ENCODE measurements around the gene KANK3.
"Not testable (repeated sequence)": the region's sequence is repeated elsewhere in the genome, so short reads cannot be mapped to it uniquely, and the experiment has no call there.

The KANK3 gene
- total RNA-seq = 5.1 reads per million, percentile 20 among the genes with 10 or more reads in this experiment

DNA sequence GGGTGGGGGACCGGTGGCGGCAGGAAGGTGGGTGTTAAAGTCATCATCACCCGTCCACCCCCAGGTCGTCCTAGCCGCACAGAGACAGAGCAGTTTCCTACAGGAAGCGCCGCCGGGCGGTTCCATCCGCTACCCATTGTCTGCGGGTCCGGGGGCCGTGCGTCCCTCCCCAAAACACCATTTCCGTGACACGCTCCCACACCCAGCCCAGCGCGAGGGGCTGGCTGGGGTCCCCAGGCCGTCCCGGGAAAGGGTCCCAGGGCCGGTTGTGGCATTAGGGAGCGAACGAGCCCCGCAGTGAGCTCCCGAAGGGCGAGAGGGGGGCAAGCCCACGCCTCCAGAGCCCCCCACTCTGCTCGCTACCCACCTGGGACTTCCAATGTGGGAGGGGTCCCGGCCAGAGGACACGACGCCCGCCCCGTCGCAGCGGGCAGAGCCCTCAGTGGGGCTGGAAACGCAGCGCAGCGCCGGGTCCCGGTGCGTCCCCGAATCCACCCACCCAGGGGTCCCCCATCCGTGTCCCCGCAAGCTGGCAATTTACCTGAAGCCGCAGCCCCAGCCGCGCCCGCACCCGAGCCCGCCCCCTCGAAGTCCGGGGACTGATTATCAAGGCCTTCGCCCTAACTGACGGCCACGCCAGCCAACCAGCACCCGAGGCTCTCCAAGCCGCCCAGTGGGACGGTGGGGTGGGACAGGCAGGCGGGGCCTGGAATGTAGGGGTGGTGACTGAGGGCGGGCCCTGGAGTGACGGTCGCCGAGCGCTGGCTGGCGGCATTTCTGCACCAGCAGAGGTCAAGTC, at the start of gene KANK3:
TSS of gene KANK3 (minus strand) at position 579 of the 799 bp plus-strand sequence. CDS start 5,434 bp downstream, outside the sequence.
- peak; percentile 88 for DNase-seq

DNA sequence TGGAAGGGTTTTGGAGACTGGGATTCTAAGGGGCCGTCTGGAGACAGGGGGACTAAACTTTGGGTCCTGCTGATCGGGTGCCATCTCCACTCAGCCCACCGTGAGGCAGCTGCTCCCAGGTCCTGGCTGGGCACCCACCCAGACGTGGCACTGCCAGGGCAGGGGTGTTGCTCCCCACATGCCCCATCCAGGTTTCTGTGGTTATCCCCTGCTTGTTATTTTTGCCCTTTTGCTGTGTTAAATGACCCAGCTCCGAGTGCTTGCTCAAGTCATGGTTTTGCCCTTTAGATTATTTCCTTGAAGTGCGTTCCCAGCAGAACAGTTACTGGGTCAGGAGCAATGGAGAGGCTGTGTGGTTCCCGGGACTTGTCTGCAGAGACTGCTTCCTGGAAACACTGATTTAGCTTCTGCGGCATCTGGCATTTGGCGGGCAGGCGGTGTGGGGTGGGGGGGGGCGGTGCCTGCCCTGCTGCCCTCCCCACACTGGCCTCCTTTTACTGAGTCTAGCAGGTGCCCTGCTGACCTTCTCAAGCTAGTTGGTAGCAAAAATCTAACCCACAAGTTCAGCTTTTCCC, 49.0 kb upstream of the KANK3 start:
- DNase-seq = no peak

DNA sequence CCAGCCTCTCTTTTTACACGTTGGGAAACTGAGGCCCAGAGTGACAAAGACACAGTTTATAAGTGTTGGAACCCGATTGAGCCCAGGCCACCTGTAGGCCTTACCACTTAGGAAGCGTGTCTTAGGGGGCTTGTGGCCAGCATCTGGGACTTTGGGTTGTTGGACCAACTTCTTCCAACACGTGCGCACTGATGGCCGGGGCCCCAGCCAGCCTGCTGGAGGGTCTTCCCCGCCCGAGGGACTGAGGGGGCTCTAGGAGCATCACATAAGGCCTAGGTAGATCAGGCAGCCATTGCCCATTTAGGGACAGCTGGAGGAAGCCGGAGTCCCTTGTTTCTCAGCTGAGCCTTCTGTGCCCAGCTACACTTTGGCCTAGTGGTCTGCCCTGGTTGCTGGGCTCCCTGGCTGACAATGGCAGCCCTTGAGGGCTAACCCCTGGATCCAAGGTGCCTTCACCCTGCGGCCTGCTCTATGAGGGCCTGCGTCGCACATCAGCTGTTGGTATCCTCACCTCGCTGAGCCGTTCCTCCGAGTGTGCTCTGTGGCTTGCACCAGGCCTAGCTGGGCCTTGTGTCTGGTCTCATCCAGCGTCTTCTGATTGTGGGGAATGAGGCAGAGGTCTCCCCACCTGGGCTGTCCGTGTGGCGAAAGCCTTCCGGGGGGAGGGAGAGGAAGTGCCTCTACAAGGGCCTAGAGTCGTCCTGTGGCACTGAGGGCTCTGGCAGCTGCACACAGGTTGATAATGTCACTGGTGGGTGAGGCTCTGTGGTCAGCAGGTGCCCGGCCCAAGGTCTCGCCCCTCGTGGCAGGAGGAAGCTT, 48.3 kb upstream of the KANK3 start:
- DNase-seq = no peak

DNA sequence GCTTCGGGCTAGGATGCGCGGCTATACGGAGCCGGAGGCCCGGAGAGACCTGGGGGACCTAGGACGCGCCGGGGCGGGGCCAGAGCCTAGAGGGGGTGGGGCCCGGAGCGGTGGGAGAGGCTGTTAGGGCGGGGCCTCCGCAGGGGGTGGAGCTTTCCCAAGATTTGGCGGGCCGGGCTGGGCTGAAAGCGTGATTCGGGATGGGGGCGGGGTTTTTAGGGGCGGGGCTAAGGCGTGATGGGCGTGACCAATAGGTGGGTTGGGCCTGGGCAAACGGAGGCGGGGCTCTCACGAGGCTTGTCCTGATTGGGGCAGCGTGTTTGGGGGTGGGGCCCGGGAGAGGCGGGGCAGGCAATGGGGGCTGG, 47.5 kb upstream of the KANK3 start:
- DNase-seq = peak; percentile 81

DNA sequence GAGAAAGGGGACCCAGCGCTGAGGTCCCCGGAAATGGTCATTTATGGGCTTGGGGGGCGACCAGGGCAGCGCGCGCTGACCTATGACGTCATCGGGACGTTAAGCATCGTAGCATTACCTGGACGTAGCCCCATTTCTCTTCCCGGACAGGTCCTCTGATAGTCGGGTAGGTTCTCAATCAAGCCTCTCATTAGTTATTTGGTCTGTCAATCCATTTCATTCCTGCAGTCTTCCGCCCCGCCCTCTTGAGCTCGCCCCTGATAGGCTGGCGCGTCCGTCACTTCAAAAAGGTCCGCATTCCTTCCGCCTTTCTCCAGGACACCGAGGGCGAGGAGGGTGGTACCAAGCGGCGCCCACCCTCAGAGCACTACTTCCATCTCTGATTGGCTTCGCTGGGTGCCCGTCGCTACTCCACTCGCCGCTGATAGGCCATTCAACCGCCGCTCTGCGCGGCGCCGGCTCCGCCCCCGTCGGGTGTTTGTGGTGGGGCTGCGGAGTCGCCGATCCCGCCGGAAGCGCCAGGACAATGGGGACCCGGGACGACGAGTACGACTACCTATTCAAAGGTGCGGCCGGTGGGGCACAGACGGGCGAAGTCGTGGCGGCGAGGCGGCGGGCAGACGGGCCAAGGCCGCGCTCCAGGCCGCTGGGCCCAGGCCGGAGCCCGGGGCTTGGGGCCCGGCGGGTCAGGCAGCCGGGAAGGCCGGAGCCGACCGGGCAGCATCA, 47.0 kb upstream of the KANK3 start, which contains the start of gene RAB11B:
TSS of gene RAB11B (plus strand) at position 470 of the 726 bp plus-strand sequence. CDS start at position 527, 57 bp downstream.
- peak; percentile 96 for DNase-seq

DNA sequence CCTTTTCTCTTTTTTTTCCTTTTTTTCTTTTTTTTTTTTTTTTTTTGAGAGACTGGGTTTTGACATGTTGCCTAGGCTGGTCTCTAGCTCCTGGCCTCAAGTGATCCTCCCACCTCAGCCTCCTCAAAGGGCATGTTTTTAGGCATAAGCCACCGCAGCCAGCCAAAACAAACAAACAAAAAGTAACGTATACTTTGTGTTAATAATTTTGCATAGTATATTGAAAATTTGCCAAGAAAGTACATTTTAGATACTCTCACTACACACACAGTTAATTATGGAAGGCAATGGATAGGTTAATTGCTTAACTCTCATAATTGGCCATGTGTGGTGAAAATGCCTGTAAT, 45.5 kb upstream of the KANK3 start:
- no peak for DNase-seq

DNA sequence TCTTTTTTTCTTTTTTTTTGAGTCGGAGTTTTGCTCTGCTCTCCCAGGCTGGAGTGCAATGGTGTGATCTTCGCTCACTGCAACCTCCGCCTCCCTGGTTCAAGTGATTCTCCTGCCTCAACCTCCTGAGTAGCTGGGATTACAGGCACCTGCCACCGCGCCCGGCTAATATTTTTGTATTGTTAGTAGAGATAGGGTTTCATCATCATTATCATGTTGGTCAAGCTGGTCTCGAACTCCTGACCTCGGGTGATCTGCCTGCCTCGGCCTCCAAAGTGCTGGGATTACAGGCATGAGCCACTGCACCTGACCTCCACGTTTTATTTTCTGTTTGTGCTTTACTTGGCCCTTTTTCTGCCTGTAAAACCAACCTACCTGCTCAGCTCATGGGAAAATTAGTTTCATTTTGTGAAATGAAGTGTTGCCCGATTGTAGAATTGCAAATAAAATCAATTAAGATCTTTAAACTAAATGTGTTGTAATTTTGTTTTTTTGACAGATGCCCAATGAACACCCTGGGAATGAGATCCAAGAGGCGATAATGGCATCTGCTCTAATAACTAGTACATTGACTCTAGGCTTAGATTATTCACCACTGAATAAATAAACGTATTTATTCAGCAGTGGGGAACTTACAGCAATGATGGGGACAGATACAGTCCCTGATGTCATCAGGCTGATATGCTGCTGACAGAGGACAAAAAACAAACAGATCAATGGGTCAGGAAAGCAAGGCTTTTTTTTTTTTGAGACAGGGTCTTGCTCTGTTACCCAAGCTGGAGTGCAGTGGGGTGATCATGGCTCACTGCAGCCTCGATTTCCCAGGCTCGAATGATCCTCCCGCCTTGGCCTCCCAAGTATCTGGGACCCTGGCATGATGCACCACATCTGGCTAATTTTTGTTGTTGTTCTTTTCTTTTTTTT, 44.9 kb upstream of the KANK3 start:
- DNase-seq = no peak

DNA sequence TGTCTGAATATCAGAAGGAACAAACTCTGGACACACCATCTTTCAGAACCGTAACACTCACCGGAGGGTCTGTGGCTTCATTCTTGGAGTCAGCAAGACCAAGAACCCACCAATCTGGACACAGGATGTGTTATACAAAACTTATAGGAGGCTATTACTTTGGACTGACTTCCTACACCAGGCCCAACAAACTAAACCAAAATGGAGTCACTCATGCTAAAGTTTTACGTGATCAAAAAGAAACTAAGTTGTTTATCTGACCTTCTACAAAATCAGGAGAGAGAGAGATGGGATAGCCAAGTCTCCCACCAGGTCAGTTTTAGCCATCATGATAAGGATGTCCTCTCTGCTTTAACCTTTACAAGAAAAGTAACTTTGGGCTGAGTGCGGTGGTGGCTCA, 43.9 kb upstream of the KANK3 start:
- no peak for DNase-seq

DNA sequence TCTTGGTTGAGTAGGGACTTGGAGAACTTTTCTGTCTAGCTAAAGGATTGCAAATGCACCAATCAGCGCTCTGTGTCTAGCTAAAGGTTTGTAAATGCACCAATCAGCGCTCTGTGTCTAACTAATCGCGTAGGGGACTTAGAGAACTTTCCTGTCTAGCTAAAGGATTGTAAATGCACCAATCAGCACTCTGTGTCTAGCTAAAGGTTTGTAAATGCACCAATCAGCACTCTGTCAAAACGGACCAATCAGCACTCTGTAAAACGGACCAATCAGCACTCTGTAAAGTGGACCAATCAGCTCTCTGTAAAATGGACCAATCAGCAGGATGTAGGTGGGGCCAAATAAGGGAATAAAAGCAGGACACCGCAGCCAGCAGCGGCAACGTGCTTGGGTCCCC, 43.4 kb upstream of the KANK3 start:
- not testable (repeated sequence) for DNase-seq

DNA sequence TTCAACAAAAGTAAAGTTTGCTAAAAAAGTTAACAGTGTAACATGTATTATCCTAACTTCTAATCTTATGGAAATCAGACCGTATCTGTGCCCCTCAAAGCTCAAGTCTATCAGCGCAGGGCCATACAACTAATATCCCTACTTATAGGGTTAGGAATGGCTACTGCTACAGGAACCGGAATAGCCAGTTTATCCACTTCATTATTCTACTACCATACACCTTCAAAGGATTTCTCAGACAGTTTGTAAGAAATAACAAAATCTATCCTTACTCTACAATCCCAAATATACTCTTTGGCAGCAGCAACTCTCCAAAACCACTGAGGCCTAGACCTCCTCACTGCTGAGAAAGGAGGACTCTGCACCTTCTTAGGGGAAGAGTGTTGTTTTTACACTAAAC, 42.5 kb upstream of the KANK3 start:
- DNase-seq = not testable (repeated sequence)

DNA sequence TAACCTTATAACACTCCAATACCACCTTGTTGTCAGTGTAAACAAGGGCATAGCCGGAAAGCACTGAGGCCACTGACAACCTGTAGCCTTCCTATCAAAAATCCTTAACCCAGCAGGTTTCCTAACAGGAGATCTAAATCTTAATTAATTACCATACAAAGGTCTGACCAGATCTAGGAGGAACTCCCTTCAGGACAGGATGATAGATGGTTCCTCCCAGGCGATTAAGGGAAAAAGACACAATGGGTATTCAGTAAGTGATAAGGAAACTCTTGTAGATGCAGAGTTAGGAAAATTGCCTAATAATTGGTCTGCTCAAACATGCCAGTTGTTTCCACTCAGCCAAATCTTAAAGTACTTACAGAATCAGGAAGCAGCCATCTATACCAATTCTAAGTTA, 42.0 kb upstream of the KANK3 start:
- not testable (repeated sequence) for DNase-seq

DNA sequence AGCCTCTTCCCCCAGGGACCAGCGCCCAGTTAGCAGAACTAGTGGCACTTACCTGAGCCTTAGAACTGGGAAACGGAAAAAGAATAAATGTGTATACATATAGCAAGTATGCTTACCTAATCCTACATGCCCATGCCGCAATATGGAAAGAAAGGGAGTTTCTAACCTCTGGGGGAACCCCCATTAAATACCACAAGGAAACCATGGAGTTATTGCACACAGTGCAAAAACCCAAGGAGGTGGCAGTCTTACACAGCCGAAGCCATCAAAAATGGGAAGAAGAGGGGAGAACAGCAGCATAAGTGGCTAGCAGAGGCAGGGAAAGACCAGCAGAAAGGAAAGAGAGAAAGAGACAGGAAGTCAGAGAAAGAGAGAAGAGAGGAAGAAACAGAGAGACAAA, 41.5 kb upstream of the KANK3 start:
- not testable (repeated sequence) for DNase-seq

DNA sequence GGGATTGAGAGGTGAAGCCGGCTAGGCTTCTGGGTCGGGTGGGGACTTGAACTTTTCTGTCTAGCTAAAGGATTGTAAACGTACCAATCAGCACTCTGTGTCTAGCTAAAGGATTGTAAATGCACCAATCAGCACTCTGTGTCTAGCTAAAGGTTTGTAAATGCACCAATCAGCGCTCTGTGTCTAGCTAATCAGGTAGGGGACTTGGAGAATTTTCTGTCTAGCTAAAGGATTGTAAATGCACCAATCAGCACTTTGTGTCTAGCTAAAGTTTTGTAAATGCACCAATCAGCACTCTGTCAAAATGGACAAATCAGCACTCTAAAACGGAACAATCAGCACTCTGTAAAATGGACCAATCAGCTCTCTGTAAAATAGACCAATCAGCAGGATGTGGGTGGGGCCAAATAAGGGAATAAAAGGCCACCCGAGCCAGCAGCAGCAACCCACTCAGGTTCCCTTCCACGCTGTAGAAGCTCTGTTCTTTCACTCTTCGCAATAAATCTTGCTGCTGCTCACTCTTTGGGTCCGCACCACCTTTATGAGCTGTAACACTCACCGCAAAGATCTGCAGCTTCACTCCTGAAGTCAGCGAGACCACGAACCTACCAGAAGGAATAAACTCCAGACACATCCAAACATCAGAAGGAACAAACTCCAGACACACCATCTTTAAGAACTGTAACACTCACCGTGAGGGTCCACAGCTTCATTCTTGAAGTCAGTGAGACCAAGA, 36.3 kb upstream of the KANK3 start:
- DNase-seq = not testable (repeated sequence)

DNA sequence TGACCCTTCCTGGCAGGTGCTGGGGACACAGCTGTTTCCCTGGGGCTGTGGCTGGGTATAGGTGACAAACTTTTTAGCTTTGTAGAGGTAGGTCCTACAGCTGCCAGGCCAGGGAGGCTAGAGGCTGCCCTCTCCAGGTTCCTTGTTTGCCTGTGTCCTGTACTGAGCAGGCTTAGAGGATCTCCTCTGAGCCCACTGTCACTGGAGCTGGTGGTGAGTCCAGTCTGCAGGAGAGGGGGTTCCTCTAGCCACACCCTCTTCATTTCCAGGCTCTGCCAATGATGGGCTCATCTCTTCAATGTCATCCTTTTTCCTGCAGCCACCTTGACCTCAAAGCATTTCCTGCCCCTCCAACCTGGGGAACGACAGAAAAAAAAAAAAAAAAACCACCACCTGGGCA, 34.5 kb upstream of the KANK3 start:
- DNase-seq = no peak

DNA sequence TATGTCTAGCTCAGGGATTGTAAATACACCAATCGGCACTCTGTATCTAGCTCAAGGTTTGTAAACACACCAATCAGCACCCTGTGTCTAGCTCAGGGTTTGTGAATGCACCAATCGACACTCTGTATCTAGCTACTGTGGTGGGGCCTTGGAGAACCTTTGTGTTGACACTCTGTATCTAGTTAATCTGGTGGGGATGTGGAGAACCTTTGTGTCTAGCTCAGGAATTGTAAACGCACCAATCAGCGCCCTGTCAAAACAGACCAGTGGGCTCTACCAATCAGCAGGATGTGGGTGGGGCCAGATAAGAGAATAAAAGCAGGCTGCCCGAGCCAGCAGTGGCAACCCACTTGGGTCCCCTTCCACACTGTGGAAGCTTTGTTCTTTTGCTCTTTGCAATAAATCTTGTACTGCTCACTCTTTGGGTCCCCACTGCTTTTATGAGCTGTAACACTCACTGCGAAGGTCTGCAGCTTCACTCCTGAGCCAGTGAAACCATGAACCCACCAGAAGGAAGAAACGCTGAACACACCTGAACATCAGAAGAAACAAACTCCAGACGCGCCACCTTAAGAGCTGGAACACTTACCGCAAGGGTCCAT, 33.4 kb upstream of the KANK3 start:
- DNase-seq = not testable (repeated sequence)

DNA sequence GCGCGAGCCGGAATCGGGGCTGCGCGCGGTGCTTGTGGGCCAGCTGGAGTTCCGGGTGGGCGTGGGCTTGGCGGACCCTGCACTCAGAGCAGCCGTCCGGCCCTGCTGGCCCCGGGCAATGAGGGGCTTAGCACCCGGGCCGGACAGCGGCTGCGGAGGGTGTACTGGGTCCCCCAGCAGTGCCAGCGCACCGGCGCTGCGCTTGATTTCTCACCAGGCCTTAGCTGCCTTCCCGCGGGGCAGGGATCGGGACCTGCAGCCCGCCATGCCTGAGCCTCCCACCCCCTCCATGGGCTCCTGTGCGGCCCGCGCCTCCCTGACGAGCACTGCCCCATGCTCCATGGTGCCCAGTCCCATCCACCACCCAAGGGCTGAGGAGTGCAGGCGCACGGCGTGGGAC, 32.7 kb upstream of the KANK3 start:
- not testable (repeated sequence) for DNase-seq

DNA sequence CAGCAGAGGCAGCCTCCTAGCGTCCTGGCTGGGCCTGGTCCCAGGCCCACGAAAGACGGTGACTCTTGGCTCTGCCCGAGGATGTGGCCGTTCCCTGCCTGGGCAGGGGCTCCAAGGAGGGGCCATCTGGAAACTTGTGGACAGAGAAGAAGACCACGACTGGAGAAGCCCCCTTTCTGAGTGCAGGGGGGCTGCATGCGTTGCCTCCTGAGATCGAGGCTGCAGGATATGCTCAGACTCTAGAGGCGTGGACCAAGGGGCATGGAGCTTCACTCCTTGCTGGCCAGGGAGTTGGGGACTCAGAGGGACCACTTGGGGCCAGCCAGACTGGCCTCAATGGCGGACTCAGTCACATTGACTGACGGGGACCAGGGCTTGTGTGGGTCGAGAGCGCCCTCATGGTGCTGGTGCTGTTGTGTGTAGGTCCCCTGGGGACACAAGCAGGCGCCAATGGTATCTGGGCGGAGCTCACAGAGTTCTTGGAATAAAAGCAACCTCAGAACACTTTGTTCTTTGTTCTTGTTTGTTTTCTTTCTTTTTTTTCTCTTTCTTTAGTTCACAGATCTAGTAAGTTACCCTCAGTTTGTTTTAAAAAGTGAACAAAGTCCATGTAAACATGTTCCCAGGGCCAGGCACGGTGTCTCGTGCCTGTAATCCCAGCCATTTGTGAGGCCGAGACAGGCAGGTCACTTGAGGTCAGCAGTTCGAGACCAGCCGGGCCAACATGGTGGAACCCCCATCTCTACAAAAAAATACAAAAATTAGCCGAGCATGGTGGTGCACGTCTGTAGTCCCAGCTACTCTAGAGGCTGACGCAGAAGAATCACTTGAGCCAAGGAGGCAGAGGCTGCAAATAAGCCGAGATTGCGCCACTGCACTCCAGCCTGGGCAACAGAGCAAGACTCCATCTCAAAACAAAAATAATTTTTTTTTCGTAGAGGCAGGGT, 31.1 kb upstream of the KANK3 start:
- no peak for DNase-seq

DNA sequence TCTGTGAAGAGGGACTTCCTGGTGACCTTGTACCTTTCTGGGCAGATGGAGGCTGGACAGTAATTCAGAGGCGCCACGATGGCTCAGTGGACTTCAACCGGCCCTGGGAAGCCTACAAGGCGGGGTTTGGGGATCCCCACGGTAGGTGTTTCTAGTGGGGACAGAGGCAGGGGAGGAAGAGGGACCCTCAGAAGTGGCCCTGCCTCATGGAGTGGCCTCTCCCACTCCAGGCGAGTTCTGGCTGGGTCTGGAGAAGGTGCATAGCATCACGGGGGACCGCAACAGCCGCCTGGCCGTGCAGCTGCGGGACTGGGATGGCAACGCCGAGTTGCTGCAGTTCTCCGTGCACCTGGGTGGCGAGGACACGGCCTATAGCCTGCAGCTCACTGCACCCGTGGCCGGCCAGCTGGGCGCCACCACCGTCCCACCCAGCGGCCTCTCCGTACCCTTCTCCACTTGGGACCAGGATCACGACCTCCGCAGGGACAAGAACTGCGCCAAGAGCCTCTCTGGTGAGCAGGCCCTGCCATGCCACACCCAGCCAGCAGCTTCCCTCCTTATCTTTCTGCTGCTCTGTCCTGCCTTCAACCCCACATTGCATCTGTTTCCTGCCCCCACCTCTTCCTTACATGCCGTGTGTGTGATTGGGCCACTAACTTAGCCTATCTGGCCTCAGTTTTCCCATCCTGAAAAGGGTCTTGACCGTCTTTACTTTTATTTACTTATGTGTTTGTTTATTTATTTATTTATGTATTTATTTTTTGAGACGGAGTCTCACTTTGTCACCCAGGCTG, 28.1 kb upstream of the KANK3 start:
- DNase-seq = no peak
